ENCODE data around the gene TRABD2B.

The TRABD2B gene

DNA sequence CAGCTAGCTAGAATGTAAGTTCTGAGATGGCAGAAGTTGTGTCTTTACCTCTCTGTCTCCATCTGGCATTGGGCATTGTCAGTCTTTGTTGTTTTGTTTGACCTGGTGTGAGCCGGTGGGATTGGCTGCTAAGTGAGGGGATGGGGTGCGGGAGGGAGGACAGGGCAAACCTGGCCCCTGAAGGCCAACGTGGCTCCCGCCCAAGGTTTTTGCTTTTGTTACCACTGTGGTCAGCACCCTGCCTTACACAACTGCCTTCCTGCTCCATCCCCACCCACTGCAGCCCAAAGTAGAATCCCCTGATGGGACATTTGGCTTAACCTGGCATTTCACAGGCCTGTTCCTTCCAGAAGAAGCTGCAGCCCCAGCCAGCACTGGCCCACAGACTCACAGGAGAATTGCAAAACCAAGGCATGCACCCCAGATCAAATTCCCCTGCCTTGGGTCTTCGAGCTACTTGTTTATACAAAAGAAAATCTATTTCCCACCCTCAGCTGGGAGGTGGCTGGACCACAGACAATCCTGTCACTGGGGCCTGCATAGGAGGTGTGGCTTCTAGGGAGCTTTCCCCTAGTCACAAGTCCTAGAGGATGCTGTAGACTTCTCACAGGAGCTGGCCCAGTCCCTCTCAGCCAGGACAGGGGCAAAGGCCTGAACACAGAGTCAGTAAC, 147.5 kb downstream of the TRABD2B start:
- DNase-seq (ENCODE audit: low read depth) = no peak

DNA sequence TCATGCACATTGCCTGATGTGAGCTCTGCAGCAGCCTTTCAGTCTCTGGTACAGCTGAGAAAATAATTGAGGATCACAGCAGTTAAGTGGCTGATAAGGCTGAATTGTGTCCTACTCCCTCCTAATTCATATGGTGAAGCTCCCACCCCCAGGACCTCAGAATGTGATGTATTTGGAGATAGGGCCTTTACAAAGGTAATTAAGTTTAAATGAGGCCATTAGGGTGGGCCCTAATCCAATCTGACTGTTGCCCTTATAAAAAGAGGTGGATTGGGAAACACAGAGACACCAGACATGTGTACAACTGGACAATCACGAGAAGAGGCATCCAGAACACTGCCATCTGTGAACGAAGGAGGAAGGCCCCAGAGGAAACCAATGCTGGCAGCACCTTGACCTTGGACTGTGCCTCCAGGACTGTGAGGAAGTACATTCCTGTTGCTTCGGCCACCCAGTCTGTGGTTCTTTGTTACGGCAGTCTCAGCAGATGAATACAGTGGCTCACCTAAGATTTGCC, 148.1 kb downstream of the TRABD2B start:
- DNase-seq (ENCODE audit: low read depth) = no peak

DNA sequence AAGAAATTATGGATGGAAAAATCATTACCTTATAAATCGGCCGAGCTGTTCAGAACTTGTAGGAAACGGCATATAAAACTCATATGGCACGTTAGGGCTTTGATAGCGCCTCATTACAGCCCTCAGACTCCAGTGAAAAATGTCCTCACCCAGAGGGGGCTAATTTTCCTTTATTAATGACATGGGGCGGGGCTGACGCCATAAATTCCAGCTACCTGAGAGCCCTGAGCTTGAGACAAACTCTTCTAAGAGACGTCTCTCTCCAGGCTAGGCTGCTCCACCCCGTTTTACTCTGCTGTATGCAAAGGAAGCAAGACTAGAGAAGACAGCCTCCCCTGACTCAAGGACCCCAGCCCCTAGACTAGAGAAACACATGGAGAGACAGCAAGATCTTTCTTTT, 149.4 kb downstream of the TRABD2B start:
- no peak for DNase-seq (ENCODE audit: low read depth)

DNA sequence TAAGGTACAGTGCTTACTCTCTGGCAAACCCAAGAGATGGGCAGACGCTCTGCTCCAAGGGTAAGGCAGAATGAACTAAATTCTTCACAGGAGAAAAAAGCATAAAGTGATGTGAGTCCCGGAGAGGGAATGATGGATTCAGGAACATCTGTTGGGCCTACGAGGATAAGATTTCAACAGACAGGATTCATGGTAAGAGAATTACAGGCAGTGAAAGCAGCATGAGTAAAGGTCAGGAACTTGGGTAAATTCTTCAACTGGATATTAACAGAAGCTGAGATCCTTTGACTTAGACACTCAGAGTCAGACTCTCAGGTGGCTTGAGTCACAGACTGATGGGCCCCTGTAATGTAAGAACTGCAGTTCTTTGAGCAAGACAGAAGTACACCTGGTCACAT, 152.6 kb downstream of the TRABD2B start:
- DNase-seq (ENCODE audit: low read depth) = no peak

DNA sequence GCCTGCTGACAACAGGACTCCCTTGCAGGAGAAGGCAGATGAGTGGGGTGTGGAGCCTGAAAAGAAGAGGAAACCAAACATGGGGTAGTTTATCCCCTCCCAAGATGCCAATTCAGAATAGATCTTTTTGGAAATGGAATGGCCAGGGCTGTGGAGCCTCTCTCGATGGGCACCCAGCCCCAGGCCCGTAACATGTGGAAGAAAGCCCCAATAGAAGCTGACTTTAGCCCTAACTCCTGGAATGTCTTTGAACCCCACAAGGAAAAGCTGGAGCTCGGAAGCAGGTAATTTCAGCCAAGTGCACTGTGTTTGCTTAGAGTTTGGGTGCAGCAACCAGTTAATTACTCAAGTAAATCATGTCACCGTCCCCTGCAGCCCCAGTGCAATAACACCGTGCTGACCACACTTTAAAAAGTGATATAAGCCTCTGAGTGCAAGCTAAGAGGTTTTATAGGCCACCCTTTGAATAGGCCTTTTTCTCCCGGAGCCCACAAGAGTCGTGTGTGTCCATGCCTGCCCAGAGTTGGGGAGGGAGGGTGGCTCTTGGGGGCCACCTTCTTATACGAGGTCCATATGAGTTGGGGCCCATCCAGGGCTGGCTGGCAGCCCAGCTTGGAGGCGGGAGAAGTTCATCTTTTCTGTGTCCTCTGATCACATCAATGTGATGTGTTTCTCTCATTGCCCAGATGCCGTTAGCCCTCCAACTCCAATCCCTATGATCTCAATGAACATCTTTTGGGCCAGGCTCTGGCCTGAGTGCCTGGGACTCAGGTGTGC, 153.2 kb downstream of the TRABD2B start:
- DNase-seq (ENCODE audit: low read depth) = no peak

DNA sequence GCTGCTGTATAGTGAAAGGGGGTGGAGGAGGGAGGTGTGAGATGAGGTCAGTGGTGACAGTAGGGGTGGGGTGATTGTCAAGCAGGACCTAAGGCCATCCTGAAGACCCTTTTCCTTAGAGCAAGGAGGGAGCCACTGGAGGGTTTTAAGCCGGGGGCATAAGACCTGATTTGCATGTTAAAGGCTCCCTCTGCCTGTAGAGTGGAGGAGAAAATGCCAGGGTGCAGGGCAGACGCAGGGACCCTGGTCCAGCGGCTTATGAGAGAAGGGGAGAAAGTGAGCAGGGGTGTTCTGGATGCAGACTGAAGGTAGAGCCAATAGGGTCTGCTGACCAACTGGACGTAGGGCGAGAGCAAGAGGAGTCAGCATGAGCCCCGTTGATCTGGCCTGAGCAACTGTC, 154.1 kb downstream of the TRABD2B start:
- DNase-seq (ENCODE audit: low read depth) = no peak

DNA sequence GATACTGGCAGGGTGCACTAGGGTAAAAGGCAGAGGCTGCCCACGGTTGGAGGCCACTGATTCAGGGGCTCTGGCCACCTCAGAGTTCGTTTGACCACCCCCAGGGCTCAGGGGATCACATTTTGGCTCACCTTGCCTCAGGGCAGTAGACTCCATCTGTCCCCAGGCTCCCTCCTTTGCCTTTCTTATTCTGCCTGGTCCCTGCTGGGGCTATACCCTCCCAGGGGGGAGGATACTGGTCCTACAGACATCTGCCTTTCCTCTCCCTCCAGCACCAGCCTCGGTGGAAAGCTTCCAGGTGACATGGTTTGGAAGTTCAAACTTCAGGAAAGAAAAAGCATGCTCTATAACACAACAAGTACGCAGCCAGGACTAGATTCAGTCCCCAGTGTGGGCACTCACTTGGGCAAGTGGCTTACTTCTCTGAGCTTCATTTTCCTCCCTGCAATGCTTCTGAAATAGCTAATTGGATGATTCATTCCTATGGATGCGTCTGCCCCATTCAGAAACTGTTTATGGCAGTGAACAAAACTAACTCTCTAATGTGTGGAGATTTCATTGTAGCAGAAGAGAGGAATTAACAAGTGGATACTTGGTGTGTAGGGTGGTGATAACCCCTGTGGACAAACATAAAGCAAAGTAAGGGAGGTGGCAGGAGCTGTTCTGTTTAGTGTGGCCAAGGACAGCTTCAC, 154.8 kb downstream of the TRABD2B start:
- no peak for DNase-seq (ENCODE audit: low read depth)

DNA sequence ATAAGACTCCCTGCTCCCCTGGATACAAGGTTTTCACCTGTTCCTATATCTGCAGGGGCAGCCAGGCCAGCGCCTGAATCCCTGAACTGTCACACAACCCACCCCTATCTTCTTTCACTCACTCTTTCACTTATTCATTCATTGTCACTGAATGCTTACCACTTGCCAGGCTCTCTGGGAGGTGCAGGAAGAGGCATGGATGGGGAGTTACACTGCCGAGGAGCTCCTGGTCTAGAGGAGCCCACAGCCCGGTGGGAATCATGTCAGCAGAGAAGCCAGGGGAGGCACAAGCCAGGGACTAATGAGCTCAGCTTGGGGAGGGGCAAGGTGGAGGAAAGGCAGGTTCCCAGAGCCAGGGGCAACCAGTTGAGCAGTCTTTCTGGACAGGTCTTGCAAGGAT, 155.8 kb downstream of the TRABD2B start:
- no peak for DNase-seq (ENCODE audit: low read depth)

DNA sequence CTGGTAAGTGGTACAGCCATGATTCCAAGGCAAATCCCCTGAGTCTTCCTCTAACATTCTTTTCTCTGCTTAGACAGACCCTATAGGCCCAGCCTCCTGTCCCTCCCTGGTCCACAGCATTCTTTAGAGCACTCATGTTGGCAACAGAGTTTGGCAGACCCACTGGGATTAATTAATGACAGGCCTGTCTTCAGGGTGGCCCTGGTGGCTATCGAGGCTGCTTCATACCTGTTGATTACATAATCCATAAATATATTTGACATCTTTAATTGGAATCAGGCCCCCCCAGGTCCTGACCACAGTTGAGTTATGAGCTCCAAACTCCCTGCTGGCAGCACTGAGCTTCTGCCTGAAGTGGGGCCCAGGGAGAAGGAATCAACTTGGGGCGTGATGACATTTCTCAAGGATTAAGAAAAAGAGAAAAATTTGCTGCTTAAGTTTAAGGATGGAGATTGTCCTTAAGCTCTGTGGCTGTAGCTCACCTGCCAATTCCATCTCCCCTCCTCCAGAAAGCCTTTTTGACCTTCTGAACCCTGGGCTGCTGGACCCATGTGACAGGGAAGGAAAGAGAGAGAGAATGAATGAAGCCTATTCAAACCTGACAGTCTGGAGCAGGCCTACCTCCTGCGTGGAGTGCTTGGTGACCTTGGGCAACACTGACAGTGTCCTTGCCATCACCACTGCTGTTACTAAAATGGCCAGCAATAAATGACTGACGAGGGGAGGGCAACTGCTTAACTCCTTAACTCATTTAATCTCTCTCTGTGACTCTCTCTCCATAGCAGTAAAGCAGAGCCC, 156.6 kb downstream of the TRABD2B start:
- no peak for DNase-seq (ENCODE audit: low read depth)

DNA sequence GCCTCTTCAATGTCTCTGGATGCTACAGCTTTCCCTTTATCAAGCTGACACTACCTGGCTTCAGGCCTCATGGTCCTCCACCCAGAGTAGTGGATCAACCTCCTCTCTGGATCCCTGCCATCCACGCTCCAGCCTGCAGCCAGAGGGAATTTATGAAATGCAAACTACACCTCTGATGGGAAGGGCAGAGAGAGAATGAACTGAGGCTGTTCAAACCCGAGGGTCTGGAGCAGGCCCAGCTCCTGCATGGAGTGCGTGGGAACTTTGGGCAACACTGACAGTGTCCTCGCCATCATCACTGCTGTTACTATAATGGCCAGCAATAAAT, 157.8 kb downstream of the TRABD2B start:
- DNase-seq (ENCODE audit: low read depth) = no peak

DNA sequence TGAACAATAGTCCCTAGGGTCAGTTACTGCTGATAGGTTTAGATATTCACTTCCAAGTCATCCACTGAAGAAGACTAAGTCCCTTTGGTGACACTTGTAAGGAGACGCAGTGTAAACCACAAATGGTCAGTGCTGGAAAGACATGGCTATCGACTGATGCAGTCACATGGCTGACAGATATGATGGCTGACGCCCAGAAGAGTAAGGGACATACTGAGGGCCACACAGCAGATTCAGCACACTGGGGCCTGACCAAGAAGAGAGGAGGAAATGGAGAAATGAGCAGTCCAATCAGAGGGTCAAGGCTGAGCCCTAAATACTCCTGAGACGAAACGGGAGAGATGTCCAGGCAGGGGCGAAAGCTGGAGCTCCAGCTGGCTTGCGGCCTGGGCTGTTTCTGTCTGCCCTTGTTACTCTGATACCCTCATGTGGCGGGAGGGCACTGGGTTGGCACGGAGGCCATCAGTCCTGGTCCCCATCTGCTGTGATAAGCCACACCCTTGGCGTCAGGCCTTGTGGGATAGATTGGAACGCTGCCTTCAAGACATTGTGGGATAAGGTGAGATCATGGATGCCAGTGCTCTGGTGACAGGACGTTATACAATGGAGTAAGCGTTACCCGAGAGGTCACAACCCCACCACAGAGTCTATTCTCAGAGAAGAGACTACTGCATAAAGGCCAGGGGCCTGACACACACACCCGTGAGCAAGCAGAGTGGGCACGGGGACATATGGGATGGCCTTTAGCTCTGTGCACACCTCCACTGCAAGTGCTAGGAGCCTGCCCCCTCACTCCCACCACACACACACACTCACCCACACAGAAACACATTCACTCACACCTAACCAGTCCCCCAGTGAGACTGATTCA, 158.4 kb downstream of the TRABD2B start:
- no peak for DNase-seq (ENCODE audit: low read depth)

DNA sequence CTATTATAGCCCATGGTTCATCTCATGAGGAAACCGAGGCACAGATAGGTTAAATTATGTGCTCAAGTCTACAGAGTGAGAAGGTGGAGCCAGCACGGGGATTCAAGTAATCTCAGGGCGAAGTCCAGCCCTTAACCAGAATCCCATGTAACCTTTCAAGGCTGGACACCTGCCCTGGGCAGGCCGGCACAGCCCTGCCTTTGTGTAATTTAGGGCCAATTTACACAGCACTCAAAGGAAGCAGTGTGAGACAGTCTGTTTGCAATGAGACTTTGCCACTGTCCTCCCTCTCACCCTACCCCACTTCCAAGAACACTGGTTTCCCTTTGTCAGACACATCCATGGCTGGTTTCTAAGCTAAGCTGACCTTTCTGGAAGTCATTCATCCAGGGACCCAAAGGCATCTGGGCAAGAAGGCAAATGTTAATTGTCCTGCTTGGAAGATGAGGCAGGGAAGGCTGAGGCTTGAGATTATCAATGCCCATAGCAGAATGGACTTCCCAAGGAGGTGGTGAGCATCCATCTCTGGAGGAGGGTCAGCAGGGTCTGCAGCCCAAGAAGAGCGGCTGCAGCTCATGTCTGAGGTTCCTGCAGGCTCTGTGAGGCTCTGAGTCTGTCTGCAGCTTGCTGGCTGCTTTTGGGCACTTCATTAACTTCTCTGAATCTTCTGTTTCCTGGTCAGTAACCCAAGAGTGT, 159.2 kb downstream of the TRABD2B start:
- no peak for DNase-seq (ENCODE audit: low read depth)

DNA sequence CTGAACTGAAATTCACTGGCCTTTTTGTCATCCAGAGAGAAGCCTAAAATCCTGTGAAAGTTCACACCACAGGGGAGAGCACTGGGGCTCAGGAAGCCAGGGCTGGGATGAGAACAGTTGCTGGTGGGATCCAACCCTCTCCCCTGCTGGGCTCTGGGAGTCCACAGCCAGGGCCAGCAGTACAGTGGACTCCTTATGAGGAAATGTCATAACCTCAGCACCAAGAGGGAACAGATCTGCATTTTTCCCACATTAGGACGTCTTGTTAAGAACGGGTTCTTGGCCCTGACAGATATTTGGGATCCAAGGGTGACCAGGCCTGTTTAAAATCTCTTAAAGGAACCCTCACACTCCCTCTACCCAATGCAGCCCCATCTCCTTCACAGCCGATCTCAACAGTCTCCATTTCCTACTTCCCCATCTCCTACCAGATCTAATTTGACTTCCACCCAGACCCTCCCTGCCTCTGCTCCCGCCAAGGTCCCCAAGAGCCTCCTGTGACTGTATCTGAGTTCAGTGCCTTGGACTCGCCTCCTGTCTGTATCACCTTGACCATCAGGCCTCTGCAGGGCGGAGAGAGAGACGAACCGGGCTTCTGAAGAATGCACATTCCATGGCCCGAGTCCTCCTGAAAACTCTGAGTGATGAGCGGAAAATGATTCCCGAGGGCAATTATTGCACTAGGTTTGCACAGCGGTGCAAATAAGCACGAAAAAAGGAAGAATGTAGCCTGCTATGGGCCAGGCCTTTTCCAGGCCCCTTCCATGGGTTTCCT, 159.9 kb downstream of the TRABD2B start:
- DNase-seq (ENCODE audit: low read depth) = no peak

DNA sequence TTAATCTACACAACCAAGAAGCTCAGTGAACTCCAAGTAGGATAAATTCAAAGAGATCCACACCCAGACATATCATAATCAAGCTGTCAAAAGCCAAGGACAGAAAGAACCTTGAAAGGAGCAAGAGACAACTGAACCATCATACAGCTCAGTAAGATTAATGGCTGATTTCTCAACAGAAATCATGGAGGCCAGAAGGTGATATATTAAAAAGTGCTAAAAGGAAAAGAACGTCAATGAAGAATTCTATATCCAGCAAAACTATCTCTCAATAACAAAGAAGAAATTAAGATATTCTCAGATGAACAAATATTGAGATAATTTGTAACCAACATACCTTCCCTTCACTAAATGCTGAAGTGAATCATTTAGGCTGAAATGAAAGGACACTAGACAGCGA, 161.8 kb downstream of the TRABD2B start:
- no peak for DNase-seq (ENCODE audit: low read depth)

DNA sequence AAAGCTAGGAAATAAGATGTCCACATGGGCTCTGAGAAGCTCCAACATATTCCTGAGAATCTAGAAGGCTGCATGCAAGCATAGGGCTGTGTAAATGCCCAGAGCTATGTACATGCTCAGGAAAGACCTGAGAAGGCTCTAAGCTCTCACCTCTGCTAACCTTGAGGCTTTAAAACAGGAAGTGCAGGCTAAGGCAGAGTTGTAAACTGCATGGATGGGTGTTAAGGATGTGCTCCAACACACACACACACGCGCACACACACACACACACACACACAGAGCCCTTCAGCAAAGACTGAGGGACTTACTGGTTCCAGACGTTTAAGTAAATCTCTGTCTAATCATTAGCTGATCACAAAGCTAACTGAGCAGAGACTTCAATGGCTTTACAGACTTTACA, 162.9 kb downstream of the TRABD2B start:
- DNase-seq (ENCODE audit: low read depth) = no peak

DNA sequence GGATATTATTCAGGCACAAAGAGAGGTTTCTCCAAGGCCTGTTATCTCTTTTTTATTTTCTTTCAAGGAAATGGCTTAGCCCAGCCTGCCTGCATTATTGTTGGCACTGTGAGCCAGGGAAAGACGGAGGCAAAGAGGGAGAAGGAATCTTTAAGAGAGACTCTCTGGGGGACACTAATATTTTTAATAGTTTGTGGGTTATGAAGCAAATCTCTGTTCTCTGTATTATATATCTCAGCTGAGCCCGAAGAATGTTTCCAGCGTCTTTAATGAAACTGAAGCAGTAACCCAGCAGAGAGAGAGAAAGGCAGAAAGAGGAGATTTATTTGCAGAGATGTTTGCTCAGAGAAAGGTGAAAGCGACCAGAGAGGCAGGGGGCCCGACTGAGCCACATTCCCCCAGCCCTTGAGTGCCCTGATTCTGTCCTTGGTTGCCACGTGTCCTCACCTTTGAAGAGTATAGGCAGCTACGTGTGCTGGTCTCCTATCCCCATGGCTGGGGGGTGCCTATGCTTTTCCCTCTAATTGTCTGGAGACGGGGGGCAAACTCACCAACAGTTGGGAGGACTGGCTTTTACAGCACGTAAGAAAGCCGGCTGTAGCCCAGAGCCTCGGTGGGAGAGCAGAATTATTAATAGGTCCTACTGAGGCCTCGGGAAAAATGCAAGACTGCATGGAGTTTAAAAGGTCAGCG, 166.4 kb downstream of the TRABD2B start:
- no peak for DNase-seq (ENCODE audit: low read depth)

DNA sequence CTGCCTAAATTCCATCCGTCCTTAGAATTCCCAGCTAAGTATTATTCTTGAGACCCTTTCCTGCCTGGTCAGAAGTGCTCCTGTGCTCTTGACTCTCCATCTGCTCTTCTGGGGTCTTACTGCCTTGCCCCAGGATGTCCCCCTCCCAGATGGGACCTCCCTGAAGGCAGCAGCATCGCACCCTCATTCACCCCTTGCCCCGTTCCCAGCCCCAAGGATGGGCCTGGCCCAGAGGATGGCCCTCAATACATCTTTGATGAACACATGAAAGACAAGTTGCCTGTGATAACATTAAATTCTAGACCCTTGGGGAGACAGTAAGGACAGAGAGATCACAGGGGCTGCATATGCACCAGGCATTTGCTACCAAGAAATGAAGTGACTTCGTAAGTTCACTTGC, 167.2 kb downstream of the TRABD2B start:
- no peak for DNase-seq (ENCODE audit: low read depth)

DNA sequence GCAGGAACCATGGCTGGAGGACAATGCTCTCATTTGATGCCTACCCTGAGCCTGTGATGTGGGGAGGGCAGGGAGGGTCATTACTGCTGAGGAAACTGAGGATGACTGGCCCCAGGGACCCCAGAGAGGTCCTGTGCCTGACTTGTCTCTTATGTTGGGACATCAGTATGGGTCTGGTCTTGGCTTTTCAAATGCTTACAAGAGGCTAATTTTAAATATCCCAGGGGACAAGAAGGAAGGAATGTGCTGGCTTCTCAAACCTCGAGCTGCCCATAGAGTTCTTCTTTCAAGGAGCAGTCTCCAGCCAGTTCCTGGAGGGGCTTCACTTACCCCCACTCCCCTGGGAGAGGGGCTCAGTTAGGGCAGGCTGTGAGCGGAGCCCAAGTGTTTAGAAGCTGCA, 168.2 kb downstream of the TRABD2B start:
- no peak for DNase-seq (ENCODE audit: low read depth)

DNA sequence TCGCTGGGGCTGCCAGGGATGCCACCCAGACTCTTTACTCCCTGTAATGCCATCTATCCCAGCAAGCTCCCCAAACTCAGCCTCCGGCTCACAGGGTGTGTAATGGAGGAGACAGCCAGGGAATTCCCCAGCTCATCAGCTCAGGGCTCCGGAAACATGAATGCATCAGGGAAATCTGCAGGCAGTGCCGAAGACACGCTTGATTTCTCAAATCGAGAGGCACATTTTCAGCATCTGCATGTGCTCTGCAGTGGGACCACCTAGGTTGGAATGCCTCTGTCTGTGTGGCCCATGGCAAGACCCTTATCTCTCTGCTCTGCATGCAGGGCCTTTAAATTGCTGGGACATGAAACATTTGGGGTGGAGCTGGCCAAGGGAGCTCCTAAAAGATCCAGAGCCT, 170.1 kb downstream of the TRABD2B start:
- DNase-seq (ENCODE audit: low read depth) = no peak

Data from amniotic epithelial cell (primary cell).